HS-5 (cell line): ENCODE data around the gene ARFGAP3.
"Not testable (repeated sequence)": the region's sequence is repeated elsewhere in the genome, so short reads cannot be mapped to it uniquely, and the experiment has no call there.

Source experiments
- DNase-seq: peaks from one replicate; pipeline ENCODE4 v3.0.0-alpha.2; 2012; ENCODE audit warnings: low read depth

The ARFGAP3 gene

GRCh38 chr22:42768385-42769035, 88.6 kb downstream of the ARFGAP3 start:
- no peak for DNase-seq

- no peak for DNase-seq
These were observed 90.2 kb downstream of the ARFGAP3 start for GRCh38 chr22:42766860-42767259.

DNA sequence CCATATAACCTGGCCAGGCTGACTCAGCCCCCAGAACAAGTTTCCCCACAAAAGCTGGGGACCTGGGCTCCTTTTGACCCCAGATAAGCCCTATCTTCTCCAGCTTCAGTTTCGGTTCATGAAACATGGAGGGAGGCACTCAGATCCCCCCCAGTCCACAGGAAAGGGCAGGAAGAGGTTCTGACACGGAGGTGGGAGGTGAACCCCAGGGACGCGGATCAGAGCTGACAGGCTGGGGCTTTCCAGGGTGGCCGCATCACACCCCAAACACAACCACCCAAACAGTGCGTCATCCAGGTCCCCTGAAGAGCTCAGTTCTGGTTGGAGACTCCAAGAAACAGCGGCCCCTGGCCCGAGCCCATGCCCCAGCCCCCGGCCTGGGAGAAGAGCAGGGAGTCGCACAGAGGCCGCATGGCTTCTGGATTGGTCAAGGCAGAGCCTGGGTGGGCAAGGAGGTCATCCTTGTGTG, 92.1 kb downstream of the ARFGAP3 start:
- no peak for DNase-seq

DNA sequence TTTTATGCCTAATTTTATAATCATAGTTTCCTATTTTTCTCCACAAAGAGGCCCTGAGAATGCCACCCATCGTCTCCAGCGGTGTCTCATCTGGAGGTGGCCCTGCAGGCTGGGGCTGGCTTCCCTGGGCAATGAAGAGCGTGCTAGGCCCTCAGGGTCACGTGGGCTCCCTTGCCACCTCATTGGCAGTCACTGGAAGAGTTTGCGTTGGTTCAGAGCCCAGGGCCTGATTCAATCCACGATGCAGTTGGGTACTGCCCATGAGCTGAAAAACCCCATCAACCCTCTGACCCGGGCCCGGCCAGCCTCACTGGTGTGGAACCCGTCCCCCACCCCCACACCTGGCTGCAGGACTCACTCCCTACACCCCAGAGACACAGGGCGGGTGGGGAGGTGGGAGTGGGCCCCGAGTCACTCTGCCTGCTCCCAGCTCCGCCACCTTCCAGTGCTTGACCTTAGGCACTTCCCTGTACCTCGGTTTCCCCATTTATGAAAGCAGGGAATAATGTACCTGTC, 93.0 kb downstream of the ARFGAP3 start:
- DNase-seq = no peak

GRCh38 chr22:42760806-42761565, 96.1 kb downstream of the ARFGAP3 start:
- DNase-seq = no peak

GRCh38 chr22:42758931-42759629, 98.0 kb downstream of the ARFGAP3 start:
- DNase-seq = no peak

DNA sequence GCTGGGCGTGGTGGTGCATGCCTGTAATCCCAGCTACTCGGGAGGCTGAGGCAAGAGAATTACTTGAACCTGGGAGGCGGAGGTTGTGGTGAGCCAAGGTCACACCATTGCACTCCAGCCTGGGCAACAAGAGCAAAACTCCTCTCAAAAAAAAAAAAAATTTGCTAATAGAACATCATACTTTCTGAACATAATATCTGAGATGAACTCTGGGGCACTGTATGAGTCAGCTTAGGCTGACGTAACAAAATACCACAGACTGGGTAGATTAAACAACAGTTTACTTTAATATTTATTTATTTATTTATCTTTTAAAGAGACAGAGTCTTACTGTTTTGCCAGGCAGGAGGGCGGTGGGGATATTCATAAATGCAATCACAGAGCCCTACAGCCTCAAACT, 101.5 kb downstream of the ARFGAP3 start:
- DNase-seq = peak; percentile 61

- not testable (repeated sequence) for DNase-seq
These were observed 102.0 kb downstream of the ARFGAP3 start for GRCh38 chr22:42755121-42755520.

DNA sequence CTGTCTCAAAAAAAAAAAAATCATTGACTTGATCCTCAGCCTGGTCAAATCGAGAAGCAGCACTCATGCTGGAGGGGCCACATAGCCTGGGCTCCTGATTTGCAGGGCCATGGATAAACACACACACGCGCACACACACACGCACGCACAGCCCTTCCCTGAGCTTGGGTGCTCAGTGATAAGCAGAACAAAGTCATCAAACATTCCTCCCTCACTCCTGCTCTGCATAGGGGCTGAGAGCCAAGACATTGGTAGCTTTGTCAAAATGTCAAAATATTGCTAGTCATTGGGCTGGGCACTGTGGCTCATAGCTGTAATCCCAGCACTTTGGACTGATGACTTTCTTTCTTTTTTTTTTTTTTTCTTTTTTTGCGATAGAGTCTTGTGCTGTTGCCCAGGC, 102.4 kb downstream of the ARFGAP3 start:
- DNase-seq = no peak

- no peak for DNase-seq
These were observed 104.2 kb downstream of the ARFGAP3 start for GRCh38 chr22:42752912-42753311.

DNA sequence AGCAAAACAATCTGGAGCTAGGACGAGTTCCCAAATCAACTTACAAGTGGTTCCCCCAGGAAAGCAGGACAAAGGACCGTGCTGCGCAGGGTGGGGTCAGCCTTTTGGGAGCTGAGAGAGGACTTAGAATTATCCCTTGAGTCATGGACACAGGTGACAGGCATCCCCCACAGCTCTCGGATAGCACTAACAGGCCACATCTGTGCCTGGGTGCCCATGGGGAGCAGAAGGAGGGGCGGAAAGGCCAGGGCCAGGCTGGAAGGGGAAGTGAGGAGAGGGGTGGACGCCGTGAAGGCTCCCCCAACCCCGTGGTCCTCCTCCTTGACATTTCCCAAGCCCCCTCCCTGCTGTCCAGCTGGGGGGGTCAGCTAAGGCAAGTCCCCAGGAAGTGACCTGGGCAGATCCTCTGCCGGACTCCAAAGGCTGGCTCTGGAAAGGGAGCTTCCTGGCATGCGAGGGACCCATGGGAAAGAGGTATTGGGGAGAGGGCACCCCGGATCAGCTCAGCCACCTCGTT, 104.8 kb downstream of the ARFGAP3 start:
- no peak for DNase-seq

- DNase-seq = not testable (repeated sequence)
These were observed 106.7 kb downstream of the ARFGAP3 start for GRCh38 chr22:42750421-42750820.

DNA sequence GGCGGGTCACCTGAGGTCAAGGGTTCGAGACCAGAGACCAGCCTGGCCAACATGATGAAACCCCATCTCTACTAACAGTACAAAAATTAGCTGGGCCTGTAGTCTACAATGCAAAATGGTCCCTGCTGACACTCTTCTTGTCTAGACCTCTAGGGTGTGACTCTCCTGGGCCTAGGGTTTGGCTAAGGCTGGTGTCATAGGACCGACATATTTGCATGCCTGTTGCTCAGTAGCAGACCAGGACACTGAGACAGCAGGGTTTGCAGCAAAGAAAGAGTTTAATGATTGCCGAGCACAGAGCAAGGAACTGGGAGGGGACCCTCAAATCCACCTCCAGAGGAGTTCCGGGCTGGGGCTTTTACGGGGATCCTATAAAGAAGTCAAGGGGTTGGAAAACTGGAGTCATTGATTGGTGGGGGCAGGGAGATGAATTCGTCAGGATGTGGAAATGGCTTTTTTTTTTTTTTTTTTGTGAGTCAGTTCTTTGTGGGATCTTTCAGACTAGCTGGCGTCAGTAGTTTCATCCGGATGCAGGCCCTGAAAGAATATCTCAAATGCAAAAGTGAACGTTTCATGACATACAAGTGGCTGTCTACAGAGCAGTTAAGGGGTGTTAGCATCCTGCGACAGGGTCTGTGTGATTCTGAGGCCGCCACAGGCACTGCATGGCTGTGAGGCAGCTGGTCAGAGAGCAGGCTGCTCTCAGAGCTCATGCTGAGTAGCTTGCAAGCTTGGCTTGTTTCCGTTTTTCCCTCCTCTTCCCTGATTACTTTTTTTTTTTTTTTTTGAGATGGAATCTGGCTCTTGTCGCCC, 109.2 kb downstream of the ARFGAP3 start:
- peak; percentile 60 for DNase-seq
